ENCODE measurements around the gene TLR6. TPM values are rescaled to one million over a fixed set of nuclear protein-coding genes. Genes with fewer than 3 reads are reported as not detected.

TLR6 gene
- total RNA-seq, 1 experiment from 2014 or later = 4.8 TPM

GRCh38 chr4:38785901-38786402, 70.7 kb downstream of the TLR6 start:
- Histone ChIP-seq H3K9me3 (ENCODE audit: control insufficient read depth in 1 of 2, insufficient read depth in 1 of 2, low read depth in 1 of 2, low read length in 2 of 2) (no peaks in the 10 kb centered on the region), H2AFZ (ENCODE audit: low read depth, low read length, poor library complexity, severe bottlenecking) (no peak overlapping the region), H3K27me3 (ENCODE audit: insufficient read depth, low read length) (no peaks in the 10 kb centered on the region), H3K79me2 (ENCODE audit: insufficient read depth, low read length) (no peaks in the 10 kb centered on the region), H3K36me3 (ENCODE audit: control insufficient read depth in 1 of 2, insufficient read depth in 2 of 2, low read length in 2 of 2) (no peaks in the 10 kb centered on the region), H3K4me2 (ENCODE audit: low read length) (no peak overlapping the region), H3K9ac (ENCODE audit: low read length) (no peak overlapping the region), H3K4me3 (replicated peaks in 1 of 2; ENCODE audit: low read depth in 1 of 2, low read length in 2 of 2) (no peak overlapping the region), H3K4me1 (ENCODE audit: control insufficient read depth in 1 of 2, insufficient read depth in 2 of 2, low read length in 2 of 2) (no peaks in the 10 kb centered on the region), H3K9me2 (ENCODE audit: insufficient read depth) (no peaks in the 10 kb centered on the region), H3K27ac (ENCODE audit: low read depth, low read length) (no peak overlapping the region), H4K20me1 (ENCODE audit: insufficient read depth) (no peaks in the 10 kb centered on the region)
- no TSS peak for BruUV-seq (replicated peaks)
- DNase-seq (ENCODE audit: low read depth, low spot score) (no peak), ATAC-seq (no peak)
- CTCF ChIA-PET = no interaction called here
- RAD21 ChIA-PET (ENCODE audit: low non-redundant PET in 1 of 2, low total read pairs in 2 of 2, uncharacterized antibody in 2 of 2, unreplicated experiment in 2 of 2) = no interaction called here
- intact Hi-C loops (cut with micrococcal nuclease) = no loop called here
- POLR2A ChIA-PET = no interaction called here
- TF ChIP-seq CEBPB (IDR thresholded peaks at IDR 0.05; ENCODE audit: low read depth) (no peak), CTCF (IDR thresholded peaks at IDR 0.05 in 2 of 3, conservative IDR thresholded peaks at IDR 0.05 in 1 of 3; ENCODE audit: borderline replicate concordance in 1 of 3, insufficient read depth in 1 of 3, low read depth in 2 of 3, low read length in 2 of 3) (no peak), FOSL1 (IDR thresholded peaks at IDR 0.05; ENCODE audit: low read depth) (no peak), EGR1 (IDR thresholded peaks at IDR 0.05; ENCODE audit: low read depth) (no peak), RAD21 (IDR thresholded peaks at IDR 0.05; ENCODE audit: low read depth) (no peak), EZH2 (IDR thresholded peaks at IDR 0.05) (no peak), YY1 (IDR thresholded peaks at IDR 0.05; ENCODE audit: extremely low read depth, insufficient replicate concordance, low read depth, low read length) (no peak), JUND (IDR thresholded peaks at IDR 0.05) (no peak)
